GM19468 (cell line): ENCODE measurements around the gene API5.

Experiments used
- ATAC-seq: cut with Tn5 transposase; IDR thresholded peaks from one replicate; pipeline ENCODE4 v1.9.1; 2021; ENCODE audit warnings: mild to moderate bottlenecking, moderate library complexity, moderate number of reproducible peaks; ENCODE audit not compliant: unreplicated experiment; ENCODE audit errors: extremely low read depth

Gene API5

GRCh38 chr11:43358801-43359421, 47.1 kb downstream of the API5 start, which contains the start of gene TTC17:
TTC17 (plus strand) TSS chr11:43358920; CDS start chr11:43358955, 35 bp downstream.
- ATAC-seq = peak; percentile 96

- peak; percentile 27 for ATAC-seq
These were observed 47.6 kb downstream of the API5 start for GRCh38 chr11:43359422-43359818.

DNA sequence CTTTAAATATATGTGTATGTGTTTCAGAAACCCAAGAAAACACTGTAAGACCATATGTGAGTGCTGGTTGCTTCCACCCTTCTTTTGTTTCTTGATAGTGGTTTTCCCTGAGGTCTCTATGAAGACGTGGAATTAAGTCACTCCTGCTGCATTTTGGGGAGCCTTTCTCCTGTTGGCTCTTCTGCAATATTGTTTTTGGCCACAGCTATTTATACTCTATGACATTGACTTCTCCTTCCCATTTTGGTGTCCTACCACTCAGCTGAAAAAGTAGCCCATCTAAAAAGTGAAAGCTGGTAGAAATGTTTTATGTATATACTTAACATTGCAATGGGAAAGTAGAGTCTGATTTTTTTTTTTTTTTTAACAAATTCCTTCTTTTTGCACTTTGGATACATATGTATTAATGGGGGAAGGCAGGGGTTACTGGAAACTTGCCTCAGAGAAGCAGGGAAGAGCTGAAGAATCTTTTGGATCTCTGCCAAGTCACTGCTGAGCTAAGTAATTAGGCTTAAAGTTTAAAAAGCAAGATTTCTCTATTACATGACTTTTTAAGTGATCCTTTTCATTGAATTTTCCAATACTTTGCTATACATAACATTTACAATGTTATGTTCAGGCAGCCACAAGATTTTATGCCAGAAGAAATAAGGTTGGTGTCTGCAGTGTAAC, 48.7 kb downstream of the API5 start:
- ATAC-seq = no peak

DNA sequence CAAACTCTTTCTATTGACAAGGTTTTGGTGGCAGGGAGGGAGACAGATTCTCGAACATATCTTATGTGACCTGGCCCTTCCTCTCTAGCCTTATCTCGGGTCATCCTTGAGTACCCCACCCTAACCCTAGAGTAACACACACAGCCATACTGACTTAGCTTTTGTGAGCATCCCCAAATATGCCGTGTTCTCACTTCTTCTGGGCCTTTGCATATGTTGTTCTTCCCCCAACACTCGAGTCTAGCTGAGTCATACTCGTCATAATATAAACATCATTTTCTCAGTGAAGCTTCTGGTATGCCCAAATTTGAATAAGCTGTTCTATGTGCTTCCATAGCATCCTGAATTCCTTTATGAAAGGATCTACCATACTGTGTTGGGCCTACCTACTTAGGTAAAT, 54.9 kb downstream of the API5 start:
- ATAC-seq = no peak

GRCh38 chr11:43367382-43368178, 55.8 kb downstream of the API5 start:
- ATAC-seq = no peak

- no peak for ATAC-seq
These were observed 64.3 kb downstream of the API5 start for GRCh38 chr11:43376065-43376464.

DNA sequence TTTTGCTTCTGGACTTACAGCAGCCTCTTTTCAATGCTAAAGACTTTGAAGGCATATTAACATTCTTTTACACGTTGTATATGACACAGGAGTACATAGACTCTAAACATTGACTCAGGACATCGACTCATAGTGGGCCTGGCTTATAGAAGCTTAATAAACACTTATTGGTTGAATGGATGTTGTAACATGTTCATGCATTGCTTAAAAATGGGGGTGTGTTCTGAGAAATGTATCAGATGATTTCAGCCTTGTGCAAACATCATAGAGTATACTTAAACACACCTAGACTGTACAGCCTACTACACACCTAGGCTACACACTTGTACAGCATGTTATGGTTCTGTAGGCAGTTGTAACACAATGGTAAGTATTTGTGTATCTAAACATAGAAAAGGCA, 64.8 kb downstream of the API5 start:
- ATAC-seq = no peak

DNA sequence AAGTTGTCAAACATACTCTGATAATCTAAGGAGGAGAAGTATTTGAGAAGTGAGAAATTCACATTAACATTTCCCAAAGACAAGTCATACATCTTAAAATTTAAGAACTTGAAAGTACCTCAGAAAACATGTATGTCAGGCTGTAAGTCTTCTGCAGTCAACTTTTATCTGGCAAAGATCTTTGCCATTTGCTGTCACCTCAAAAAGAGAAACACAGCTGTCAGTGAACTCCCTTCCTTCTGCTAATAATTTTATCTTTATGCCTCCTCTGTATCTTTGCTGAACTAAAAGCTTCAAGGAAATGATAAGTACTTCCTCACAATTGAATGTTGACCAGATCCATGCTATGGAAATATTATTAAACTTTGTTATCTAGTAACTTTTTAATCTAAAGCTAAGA, 65.6 kb downstream of the API5 start:
- no peak for ATAC-seq

DNA sequence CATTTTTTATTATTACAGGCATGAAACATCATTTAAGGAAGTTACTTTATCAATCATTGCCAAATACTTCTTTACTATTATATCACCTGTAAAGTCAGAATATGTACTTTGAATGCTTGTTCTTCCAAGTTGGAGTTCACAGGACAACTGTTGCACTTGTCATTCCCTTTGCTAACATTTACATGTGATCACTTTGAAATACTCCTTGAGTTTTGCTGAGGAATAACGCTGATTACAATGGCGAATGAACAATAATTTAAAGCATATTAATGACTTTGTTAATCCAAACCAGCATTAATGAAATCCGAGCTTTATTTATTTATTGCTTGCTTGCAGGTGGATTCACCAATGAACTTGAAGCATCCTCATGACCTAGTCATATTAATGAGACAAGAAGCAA, 67.1 kb downstream of the API5 start:
- no peak for ATAC-seq

DNA sequence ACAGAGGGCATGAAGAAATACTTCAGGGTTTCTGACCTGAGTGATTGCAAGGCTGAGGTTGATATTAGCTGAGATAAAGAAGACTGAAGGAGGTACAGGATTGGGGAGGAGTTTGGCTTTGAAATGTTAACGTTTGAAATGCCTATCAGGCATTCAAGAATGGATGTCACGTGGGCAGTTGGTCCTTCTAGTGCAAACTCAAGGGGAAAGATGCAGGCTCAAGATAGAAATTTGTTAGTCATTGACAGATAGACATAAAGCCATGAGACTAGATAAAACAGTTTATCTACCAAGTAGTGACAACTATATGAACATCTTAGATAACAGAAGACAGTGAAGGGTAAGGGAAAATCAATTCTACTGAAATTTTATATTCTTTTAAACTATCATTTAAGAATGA, 70.0 kb downstream of the API5 start:
- no peak for ATAC-seq

GRCh38 chr11:43382614-43383013, 70.8 kb downstream of the API5 start:
- no peak for ATAC-seq

- no peak for ATAC-seq
These were observed 72.6 kb downstream of the API5 start for GRCh38 chr11:43384393-43384792.

- ATAC-seq = no peak
These were observed 80.9 kb downstream of the API5 start for GRCh38 chr11:43392713-43393112.

DNA sequence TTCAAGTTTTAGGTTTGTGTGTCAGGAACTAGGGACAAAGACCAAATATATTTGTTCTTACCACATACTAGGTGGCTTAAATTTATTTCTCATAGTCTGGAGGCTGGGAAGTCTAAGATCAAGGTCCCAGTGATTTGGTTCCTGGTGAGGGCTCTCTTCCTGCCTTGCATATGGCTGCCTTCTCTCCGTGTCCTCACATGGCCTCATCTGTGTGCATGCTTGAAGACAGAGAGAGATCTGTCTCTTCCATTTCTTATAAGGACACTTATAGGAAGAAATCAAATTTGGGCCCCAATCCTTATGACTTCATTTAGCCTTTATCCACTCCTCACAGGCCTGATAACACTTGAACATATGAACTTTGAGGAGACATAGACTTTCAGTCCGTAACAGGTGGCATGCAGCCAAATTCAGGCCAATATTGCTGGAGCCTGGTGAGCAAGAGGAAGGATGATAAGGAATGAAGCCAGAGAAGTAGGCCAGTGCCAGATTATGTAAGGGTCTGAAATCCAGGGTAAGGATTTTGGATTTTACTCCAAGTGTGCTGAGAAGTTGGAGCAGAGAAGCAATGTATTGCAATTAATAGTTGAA, 82.1 kb downstream of the API5 start:
- ATAC-seq = no peak
